ENCODE measurements around the gene FAM163B.

The FAM163B gene

DNA sequence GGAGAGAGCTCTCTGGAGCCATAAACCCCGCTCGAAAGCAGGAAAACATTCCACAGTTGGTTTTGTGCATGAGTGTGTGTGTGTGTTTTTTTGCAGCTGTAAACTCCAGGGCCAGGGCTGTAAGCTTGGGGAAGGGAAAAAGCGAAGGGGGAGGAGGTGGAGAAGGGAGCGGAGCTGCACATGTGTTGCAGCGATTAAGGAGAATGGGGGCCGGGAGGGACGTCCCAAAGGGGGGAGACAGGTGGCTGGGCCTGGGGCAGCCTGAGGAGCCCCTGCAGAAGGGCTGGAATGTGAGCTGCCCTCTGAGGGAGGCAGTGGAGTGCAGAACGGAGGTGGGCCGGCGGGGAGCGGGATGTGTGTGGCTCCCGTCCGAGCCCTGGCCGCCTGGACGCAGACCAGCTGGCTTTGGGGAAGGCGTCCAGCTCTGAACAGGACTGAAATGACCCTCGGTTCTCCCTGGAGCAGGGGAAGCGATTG is 81.7 kb downstream of the FAM163B start:
- Histone ChIP-seq H3K4me2 (ENCODE audit: low read length) (no peak overlapping the region), H3K27ac (ENCODE audit: low read depth, low read length) (no peak overlapping the region)

More for the DNA sequence above, 81.7 kb downstream of the FAM163B start:
- H3K9me3 ChIP-seq (ENCODE audit: control insufficient read depth, insufficient read depth, low read length) = no peaks in the 10 kb centered on the region
- H3K27me3 ChIP-seq (ENCODE audit: control insufficient read depth, low read length) = peaks cover 3% of the 10 kb centered on the region
- H3K79me2 ChIP-seq (ENCODE audit: control insufficient read depth, low read length) = no peaks in the 10 kb centered on the region
- no peak overlapping the region for H3K4me3 ChIP-seq (ENCODE audit: low read length)
- H3K4me1 ChIP-seq (ENCODE audit: control insufficient read depth, low read length) = no peaks in the 10 kb centered on the region
- no peaks in the 10 kb centered on the region for H3K36me3 ChIP-seq (ENCODE audit: control insufficient read depth, low read length)
- H3K9me2 ChIP-seq (replicated peaks; ENCODE audit: control insufficient read depth, low read length) = no peaks in the 10 kb centered on the region
- TF ChIP-seq, protein P1, sequence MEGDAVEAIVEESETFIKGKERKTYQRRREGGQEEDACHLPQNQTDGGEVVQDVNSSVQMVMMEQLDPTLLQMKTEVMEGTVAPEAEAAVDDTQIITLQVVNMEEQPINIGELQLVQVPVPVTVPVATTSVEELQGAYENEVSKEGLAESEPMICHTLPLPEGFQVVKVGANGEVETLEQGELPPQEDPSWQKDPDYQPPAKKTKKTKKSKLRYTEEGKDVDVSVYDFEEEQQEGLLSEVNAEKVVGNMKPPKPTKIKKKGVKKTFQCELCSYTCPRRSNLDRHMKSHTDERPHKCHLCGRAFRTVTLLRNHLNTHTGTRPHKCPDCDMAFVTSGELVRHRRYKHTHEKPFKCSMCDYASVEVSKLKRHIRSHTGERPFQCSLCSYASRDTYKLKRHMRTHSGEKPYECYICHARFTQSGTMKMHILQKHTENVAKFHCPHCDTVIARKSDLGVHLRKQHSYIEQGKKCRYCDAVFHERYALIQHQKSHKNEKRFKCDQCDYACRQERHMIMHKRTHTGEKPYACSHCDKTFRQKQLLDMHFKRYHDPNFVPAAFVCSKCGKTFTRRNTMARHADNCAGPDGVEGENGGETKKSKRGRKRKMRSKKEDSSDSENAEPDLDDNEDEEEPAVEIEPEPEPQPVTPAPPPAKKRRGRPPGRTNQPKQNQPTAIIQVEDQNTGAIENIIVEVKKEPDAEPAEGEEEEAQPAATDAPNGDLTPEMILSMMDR (IDR thresholded peaks at IDR 0.05; ENCODE audit: low read depth, low read length, poor library complexity, severe bottlenecking) = no peak
- no peak for TF ChIP-seq EZH2phosphoT487 (IDR thresholded peaks at IDR 0.05; ENCODE audit: borderline replicate concordance, low read length)
- H3F3A ChIP-seq (ENCODE audit: control insufficient read depth, insufficient read depth) = no peaks in the 10 kb centered on the region
- no peaks in the 10 kb centered on the region for H4K20me1 ChIP-seq (ENCODE audit: control insufficient read depth, insufficient read depth, low read depth, low read length)

All from DOHH2 (cell line).